Lung (tissue), 12 donors: ENCODE results near the gene RSPH4A. TPM values are rescaled to one million over a fixed set of nuclear protein-coding genes. Genes with fewer than 3 reads are reported as not detected.
A peak's percentile ranks its signal among the peaks of the same experiment; 100 is the strongest.

Experiments
- ATAC-seq: fragments of 200-7000 bp; cut with Tn5 transposase; one replicate; pipeline ENCODE4 v1.9.1; 2020; ENCODE audit warnings: moderate number of reproducible peaks; ENCODE audit not compliant: insufficient read depth, low FRiP score
- DNase-seq, 3 donors: peaks; one replicate each; pipeline ENCODE4 v3.0.0-alpha.2; 2013 to 2017
- H3K27ac ChIP-seq, 2 donors: one replicate each; pipeline ENCODE4 v1.5.1; 2013; ENCODE audit warnings: mild to moderate bottlenecking in 2 of 2, moderate library complexity in 2 of 2, control low read depth in 1 of 2, inconsistent platforms in 1 of 2, low read depth in 1 of 2, low read length in 1 of 2
- H3K27me3 ChIP-seq, 3 donors: one replicate each; pipeline ENCODE4 v1.5.1; 2013; ENCODE audit warnings: low read length in 2 of 3; ENCODE audit not compliant: control insufficient read depth in 3 of 3, insufficient read depth in 3 of 3
- H3K36me3 ChIP-seq, 4 donors: one replicate each; pipeline ENCODE4 v1.5.1; 2013; ENCODE audit warnings: low read length in 4 of 4, mild to moderate bottlenecking in 1 of 4, moderate library complexity in 1 of 4; ENCODE audit not compliant: control insufficient read depth in 4 of 4, insufficient read depth in 4 of 4
- H3K4me1 ChIP-seq, 5 donors: one replicate each; pipeline ENCODE4 v1.5.1; 2013; ENCODE audit warnings: low read length in 5 of 5, mild to moderate bottlenecking in 2 of 5, moderate library complexity in 1 of 5; ENCODE audit not compliant: control insufficient read depth in 5 of 5, insufficient read depth in 5 of 5
- H3K4me3 ChIP-seq: one replicate; pipeline ENCODE4 v1.5.1; 2013; ENCODE audit warnings: mild to moderate bottlenecking, control low read depth, moderate library complexity
- H3K9ac ChIP-seq, 2 donors: one replicate each; pipeline ENCODE4 v1.5.1; 2013; ENCODE audit warnings: low read length in 2 of 2, control low read depth in 1 of 2; ENCODE audit not compliant: insufficient read depth in 1 of 2
- H3K9me3 ChIP-seq, 4 donors: one replicate each; pipeline ENCODE4 v1.5.1; 2013; ENCODE audit warnings: low read length in 3 of 4, mild to moderate bottlenecking in 1 of 4, moderate library complexity in 1 of 4; ENCODE audit not compliant: control insufficient read depth in 4 of 4, insufficient read depth in 3 of 4
- whole genome bisulfite sequencing, 2 donors: extraction: QIAGEN DNeasy Blood & Tissue Kit; methylation state at CpG; one replicate each; pipeline ENCODE4 v1.1.7; 2013; 5-methylcytosine and 5-hydroxymethylcytosine counted together
- polyA plus RNA-seq, 2 donors: library from polyadenylated mRNA; stranded (reverse); fragments of 200-250 nt; gene quantifications; one replicate each; pipeline ENCODE4 v1.2.1, GENCODE V29; 2013
- total RNA-seq, 2 donors: library from RNA; depleted of rRNA in 1 of 2; stranded (reverse); fragments of >200 nt in 1 of 2; gene quantifications; one replicate each; pipeline ENCODE4 v1.2.1, GENCODE V29; 2014 to 2021
- TF ChIP-seq, protein P1 (sequence below): IDR thresholded peaks from 2 replicates; pipeline ENCODE4 v1.5.1; 2012; ENCODE audit warnings: mild to moderate bottlenecking; ENCODE audit errors: control extremely low read depth, extremely low read depth
- donor health status: control.
- donor health status: control.
- donor health status: Bipolar disorder and iron deficiency.
- donor health status: healthy.
- donor health status: DM: yes; HTN: yes; CAD: no.

The RSPH4A gene
- total and polyA plus RNA-seq, 4 donors, result 5.4 to 46.1 (median 14.8) TPM

GRCh38 chr6:116666869-116667268, 50.6 kb downstream of the RSPH4A start:
- H3K27ac ChIP-seq, result no peak overlapping the region
- ATAC-seq, result no peak
- H3K4me3 ChIP-seq, result no peak overlapping the region
- peaks cover 0 to 21% (median 0%) of the 10 kb centered on the region in 5 donors for H3K4me1 ChIP-seq
- H3K9me3 ChIP-seq, result no peaks in the 10 kb centered on the region
- TF ChIP-seq, protein P1, sequence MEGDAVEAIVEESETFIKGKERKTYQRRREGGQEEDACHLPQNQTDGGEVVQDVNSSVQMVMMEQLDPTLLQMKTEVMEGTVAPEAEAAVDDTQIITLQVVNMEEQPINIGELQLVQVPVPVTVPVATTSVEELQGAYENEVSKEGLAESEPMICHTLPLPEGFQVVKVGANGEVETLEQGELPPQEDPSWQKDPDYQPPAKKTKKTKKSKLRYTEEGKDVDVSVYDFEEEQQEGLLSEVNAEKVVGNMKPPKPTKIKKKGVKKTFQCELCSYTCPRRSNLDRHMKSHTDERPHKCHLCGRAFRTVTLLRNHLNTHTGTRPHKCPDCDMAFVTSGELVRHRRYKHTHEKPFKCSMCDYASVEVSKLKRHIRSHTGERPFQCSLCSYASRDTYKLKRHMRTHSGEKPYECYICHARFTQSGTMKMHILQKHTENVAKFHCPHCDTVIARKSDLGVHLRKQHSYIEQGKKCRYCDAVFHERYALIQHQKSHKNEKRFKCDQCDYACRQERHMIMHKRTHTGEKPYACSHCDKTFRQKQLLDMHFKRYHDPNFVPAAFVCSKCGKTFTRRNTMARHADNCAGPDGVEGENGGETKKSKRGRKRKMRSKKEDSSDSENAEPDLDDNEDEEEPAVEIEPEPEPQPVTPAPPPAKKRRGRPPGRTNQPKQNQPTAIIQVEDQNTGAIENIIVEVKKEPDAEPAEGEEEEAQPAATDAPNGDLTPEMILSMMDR, result no peak
- WGBS, 2 donors, result 42 to 54% methylated on average over 1 of the region's 1 CpG
- H3K36me3 ChIP-seq, result peaks cover 0 to 4% (median 0%) of the 10 kb centered on the region in 4 donors
- DNase-seq, result no peak
- H3K27me3 ChIP-seq, result no peaks in the 10 kb centered on the region
- peak overlapping the region in 1 of 2 donors; percentile 19 for H3K9ac ChIP-seq

DNA sequence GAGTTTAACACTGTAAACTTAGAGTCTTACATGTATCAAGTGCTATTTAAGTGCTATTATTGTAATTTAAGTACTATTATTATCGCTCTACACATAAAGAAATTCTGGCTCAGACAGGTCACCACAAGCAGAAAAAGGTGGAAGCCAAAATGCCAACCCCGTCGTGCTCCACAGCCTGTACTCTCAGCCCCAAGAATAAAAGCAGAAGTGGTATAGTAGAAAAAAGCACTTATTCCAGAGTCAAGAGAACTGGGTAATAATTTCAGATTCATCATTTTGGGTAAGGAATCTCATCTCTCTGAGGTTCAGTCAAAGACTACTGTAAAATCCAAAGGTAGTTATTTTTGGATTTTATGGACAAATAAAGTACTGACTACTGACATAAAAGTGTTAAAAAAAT, 51.3 kb downstream of the RSPH4A start:
- H3K9me3 ChIP-seq, result no peaks in the 10 kb centered on the region
- WGBS, 2 donors, result 19 to 21% methylated on average over 3 of the region's 3 CpGs
- peak overlapping the region in 1 of 2 donors; percentile 89 for H3K9ac ChIP-seq
- peaks cover 0 to 21% (median 0%) of the 10 kb centered on the region in 5 donors for H3K4me1 ChIP-seq
- TF ChIP-seq, protein P1, result no peak
- no peaks in the 10 kb centered on the region for H3K27me3 ChIP-seq
- peaks cover 0 to 4% (median 0%) of the 10 kb centered on the region in 4 donors for H3K36me3 ChIP-seq
- DNase-seq, result peak in 1 of 3 donors; percentile 12
- no peak overlapping the region for H3K27ac ChIP-seq
- no peak overlapping the region for H3K4me3 ChIP-seq
- peak; percentile 23 for ATAC-seq

GRCh38 chr6:116672306-116672705, 56.0 kb downstream of the RSPH4A start:
- 90% methylated on average over 4 of the region's 4 CpGs for WGBS, 2 donors
- ATAC-seq, result no peak
- no peak overlapping the region for H3K4me3 ChIP-seq

More at GRCh38 chr6:116672306-116672705, 56.0 kb downstream of the RSPH4A start:
- no peaks in the 10 kb centered on the region for H3K27me3 ChIP-seq
- H3K4me1 ChIP-seq, result no peaks in the 10 kb centered on the region
- TF ChIP-seq, protein P1, result no peak
- DNase-seq, result no peak
- no peaks in the 10 kb centered on the region for H3K9me3 ChIP-seq
- H3K27ac ChIP-seq, result no peak overlapping the region
- H3K36me3 ChIP-seq, result peaks cover 0 to 4% (median 0%) of the 10 kb centered on the region in 4 donors
- H3K9ac ChIP-seq, result no peak overlapping the region
